Kasumi-1 (cell line): ENCODE measurements around the gene HSPA4.
A peak's percentile ranks its signal among the peaks of the same experiment; 100 is the strongest.
"Not testable (repeated sequence)": the region's sequence is repeated elsewhere in the genome, so short reads cannot be mapped to it uniquely, and the experiment has no call there.

ENCODE experiments used
- DNase-seq, 2 experiments: peaks; one replicate each; lab custom pipeline; 2025; lab: John Stamatoyannopoulos, UW

The HSPA4 gene

DNA sequence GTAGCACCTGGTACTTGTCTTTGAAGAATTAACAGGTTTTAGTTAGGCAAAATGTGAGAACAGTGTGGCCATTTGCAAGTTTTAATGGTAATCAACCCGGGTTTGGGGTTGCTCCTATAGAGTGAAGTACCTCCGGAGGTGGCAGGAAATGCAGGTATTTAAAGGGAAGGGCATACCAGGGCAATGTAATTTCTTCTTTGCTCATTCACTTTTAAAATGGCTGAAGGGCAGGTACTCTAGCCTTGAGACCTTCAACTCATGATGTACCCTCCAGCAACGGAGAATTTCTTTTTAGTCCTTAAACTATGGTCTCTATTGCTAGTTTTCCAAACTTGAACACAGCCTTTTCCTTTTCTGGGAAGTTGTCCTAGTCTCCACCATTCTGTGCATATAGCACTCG is 1.3 kb upstream of the HSPA4 start:
- no peak for DNase-seq

DNA sequence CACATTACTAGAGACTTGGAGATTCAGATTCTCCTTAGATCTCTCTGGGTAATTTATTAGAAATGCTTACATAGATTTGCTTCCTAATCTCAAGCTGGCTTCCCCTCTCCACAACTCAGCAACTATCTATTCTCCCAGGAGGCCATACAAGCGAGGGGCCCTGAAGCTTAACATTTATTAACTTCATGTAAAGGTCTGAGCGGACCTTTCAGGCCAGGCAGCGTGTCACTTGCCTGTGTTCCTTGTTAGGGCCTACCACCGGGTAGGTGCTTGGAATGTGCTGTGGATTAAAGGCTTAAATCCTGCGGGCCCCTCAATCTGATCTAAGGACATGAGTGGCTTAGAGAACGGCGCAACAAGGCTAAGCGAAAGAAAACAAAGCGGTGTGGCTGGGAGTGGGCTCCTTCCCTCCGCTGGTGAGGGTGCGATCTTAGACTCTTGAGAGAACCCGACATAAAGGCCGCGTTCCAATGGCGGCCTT is 712 bp upstream of the HSPA4 start:
- DNase-seq: no peak

DNA sequence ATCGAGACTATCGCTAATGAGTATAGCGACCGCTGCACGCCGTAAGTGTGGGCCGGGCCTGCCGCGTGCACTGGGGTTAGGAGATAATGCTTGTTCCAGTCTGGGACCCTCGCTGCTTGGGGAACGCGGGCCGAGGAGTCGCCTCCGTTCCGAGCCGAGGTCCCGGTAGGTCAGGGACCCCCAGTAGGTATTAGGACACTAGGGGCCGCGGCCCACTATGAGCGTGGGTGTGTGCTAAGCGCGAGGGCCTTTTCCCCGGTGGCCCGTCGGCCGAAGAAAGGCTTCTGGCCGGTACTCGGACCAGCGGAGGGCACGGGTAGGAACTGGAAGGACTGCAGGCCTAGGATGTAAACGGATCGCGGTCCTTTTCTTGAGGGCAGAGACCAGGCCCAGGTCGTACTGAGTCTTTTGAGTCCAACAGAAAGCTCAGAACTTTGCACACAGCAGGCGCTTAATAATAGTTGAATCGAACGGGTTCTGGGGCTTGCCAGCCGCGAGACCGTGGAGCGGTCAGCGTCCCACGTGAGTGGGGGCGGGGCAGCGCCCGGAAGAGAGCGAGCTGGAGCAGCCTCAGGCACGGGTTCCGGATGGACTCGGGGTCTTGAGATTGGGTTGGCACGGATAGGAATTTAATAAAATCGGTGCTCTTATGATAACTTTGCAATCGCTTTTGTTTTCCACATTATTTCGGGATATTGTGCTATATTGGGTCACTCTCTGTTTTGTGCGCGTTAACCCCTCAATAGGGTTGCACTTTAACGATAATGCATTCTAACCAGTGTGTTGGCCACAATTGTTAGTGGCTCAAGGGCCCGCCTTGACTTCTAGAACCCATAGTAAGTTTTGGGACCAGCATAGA is 733 bp downstream of the HSPA4 start:
- peak; percentile 38 to 51 for DNase-seq

GRCh38 chr5:133053448-133053847 is 1.6 kb downstream of the HSPA4 start:
- no peak for DNase-seq

GRCh38 chr5:133054697-133055471 is 3.1 kb downstream of the HSPA4 start:
- DNase-seq: no peak

DNA sequence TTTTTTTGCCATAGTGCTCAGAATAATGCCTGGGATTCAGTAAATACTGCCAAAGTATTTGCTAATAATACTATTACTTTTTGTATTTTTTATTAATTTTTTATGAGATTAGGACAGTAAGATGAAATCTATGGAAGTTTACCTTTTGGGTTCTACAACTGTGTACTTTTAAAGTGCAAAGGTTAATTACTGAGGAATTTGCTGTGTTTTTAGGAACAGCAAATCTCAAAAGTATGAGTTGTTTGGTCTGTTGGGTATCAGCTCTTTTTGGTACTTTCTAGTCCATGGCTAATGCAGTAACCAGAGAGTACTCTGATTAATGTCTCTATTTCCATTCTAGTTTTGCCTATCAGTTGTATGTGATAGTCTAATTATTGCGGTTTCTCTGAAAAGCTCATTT is 5.1 kb downstream of the HSPA4 start:
- no peak for DNase-seq

- DNase-seq: no peak
Observed at GRCh38 chr5:133059621-133060020, 7.8 kb downstream of the HSPA4 start.

- DNase-seq: peak; percentile 14 to 34
Observed at GRCh38 chr5:133062276-133062675, 10.5 kb downstream of the HSPA4 start.

GRCh38 chr5:133063965-133064364 is 12.2 kb downstream of the HSPA4 start:
- DNase-seq: no peak

GRCh38 chr5:133065471-133065870 is 13.7 kb downstream of the HSPA4 start:
- DNase-seq: no peak

DNA sequence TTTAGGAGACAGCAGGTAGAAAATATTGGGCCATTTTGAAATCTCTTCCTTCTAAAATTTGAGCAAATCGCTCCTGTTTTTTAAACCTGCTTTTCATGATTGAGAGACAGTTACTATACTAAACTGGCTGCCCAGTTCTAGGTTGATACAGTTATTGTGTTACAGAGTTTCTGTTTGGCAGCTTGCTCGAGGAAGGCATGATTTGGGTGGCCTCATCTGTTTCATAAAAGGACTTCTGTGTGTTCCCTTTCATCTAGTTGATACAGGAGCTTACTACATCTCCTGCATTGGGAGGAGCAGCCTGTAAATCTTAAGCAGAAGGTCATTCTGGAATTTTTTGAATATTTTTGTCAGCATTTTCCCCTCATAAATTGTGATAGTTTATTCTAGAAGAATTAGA is 14.2 kb downstream of the HSPA4 start:
- no peak for DNase-seq

- no peak for DNase-seq
Observed at GRCh38 chr5:133072021-133072420, 20.2 kb downstream of the HSPA4 start.

DNA sequence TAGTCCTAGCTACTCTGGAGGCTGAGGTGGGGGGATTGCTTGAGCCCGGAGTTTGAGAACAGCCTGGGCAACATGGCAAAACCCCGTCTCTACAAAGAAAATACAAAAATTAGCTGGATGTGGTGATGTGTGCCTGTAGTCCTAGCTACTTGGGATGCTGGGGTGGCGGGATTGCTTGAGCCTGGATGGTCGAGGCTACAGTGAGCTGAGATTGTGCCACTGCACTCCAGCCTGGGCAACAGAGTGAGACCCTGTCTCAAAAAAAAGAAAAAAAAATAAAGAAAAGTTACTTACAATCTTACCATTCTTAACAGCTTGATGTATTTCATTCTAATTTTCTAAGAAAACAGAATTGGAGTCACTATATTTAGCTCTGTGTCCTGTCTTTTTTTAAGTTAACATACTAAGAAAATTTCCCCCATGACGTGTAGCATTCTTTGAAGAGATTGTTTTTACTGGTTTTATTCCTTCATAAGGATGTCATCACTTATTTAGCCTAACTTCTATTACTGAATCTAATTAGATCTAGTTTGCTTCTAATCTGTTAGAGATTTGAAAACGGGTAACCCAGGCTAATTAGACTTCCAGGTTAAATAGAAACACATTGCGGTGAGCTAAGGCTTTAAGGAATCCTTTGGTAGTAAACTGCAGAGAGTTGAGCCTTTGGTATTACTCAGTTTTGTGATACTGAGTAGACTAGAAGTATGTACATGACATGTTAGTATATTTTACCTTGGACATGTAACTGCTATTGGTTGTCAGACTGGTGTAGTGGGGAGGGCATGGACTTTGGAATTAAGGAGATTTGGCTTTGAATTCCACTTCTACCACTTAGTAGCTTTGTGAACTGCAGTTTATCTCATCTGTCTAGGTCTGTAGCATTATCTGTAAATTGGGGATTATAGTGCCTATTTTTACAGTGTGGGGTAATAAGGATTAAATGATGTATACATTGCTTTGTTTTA is 24.0 kb downstream of the HSPA4 start:
- DNase-seq: no peak

DNA sequence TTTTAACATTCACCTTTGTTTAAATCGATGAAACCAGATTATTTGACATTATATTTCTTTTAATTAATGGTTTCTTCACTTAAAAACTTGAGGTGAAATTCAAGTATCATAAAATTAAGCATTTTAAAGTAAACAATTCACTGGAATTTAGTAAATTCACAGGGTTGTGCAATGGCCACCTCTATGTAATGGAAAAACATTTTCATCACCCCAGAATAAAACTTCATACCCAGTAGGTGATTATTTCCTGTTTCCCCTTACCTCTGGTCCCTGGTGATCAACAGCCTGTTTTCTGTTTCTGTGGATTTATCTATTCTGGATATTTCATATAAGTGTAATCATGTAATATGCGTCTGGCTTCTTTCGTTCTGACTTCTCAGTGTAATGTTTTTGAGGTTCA is 27.2 kb downstream of the HSPA4 start:
- DNase-seq: no peak

DNA sequence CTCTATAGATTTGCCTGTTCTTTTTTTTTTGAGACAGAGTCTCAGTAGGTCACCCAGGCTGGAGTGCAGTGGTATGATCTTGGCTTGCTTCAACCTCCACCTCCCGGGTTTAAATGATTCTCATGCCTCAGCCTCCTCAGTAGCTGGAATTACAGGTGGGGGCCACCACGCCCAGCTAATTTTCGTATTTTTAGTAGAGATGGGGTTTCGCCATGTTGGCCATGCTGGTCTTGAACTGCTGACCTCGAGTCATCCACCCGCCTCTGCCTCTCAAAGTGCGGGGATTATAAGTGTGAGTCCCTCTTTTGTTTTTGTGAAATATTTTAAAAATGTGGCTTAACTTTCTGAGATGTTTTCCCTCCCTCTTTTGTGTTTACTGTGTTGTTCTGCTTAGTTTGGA is 29.2 kb downstream of the HSPA4 start:
- no peak for DNase-seq

GRCh38 chr5:133081703-133082102 is 29.9 kb downstream of the HSPA4 start:
- no peak for DNase-seq

- DNase-seq: no peak
Observed at GRCh38 chr5:133082128-133082527, 30.3 kb downstream of the HSPA4 start.

GRCh38 chr5:133083901-133084300 is 32.1 kb downstream of the HSPA4 start:
- no peak for DNase-seq

DNA sequence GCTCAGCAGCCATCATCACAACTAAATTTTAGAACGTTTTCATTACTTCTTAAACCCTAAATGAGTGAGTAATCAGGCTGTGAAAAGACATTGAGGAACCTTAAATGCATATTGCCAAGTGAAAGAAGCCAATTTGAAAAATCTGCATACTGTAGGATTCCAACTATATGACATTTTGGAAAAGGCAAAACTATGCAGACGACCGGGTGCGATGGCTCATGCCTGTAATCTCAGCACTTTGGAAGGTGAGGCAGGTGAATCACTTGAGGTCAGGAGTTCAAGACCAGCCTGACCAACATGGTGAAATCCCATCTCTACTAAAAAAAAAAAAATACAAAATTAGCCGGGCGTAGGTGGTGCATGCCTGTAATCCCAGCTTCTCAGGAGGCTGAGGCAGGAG is 33.4 kb downstream of the HSPA4 start:
- not testable (repeated sequence) for DNase-seq

GRCh38 chr5:133086366-133086875 is 34.6 kb downstream of the HSPA4 start:
- DNase-seq: no peak

DNA sequence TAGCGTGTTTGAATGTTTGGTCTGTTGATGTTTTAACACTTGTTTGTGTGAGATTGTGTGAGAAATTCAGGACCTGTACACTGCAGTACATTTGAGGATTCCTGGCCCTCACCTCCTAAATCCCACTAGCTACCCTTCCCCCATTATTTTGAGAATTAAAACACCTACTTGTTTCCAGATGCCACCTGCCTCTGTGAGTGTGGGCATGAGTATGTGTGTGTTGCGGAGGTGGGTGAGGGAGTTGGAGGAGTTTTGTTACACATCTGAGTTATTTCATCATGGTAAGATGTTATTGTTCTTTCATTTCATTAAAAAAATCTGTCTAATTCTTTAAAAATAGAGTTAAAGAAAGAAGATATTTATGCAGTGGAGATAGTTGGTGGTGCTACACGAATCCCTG is 36.3 kb downstream of the HSPA4 start:
- DNase-seq: no peak

DNA sequence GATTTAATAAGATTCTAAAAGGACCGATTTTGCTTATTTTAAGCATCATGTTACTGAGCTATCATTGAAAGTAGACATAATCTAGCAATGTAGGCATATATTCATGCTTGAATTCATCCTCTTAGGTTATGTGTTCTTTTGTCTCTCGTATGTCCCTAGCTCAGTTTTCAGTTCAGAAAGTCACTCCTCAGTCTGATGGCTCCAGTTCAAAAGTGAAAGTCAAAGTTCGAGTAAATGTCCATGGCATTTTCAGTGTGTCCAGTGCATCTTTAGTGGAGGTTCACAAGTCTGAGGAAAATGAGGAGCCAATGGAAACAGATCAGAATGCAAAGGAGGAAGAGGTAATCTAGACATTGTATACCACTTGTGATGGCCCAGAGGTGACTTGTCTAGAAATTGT is 39.2 kb downstream of the HSPA4 start:
- DNase-seq: no peak
